Stimulated activated CD4-positive, alpha-beta T cell treated with anti-CD3 and anti-CD28 coated beads, TNF-alpha, amount 100 ng/mL, for 1 hour (primary cell): Measurements from ENCODE around the gene NBPF3.
"Not testable (repeated sequence)": the region's sequence is repeated elsewhere in the genome, so short reads cannot be mapped to it uniquely, and the experiment has no call there.

ENCODE experiments used
- DNase-seq, 3 donors: peaks; one replicate each; pipeline ENCODE4 v3.0.0-alpha.2; 2020; ENCODE audit warnings: low read depth in 3 of 3, low spot score in 1 of 3

Gene NBPF3

GRCh38 chr1:21438646-21439312 is 1.2 kb upstream of the NBPF3 start:
- not testable (repeated sequence) for DNase-seq

- DNase-seq = no peak
Measured at GRCh38 chr1:21439345-21439720, 604 bp upstream of the NBPF3 start.

GRCh38 chr1:21440630-21441125 is 741 bp downstream of the NBPF3 start:
- not testable (repeated sequence) for DNase-seq

- DNase-seq = not testable (repeated sequence)
Measured at GRCh38 chr1:21446647-21447046, 6.7 kb downstream of the NBPF3 start.

GRCh38 chr1:21447311-21447710 is 7.4 kb downstream of the NBPF3 start:
- no peak for DNase-seq

GRCh38 chr1:21449906-21450305 is 10.0 kb downstream of the NBPF3 start:
- DNase-seq = no peak

GRCh38 chr1:21451212-21451611 is 11.3 kb downstream of the NBPF3 start:
- no peak for DNase-seq

GRCh38 chr1:21451981-21452411 is 12.1 kb downstream of the NBPF3 start:
- no peak for DNase-seq

GRCh38 chr1:21453964-21454614 is 14.2 kb downstream of the NBPF3 start:
- DNase-seq = not testable (repeated sequence)

GRCh38 chr1:21454904-21455303 is 15.0 kb downstream of the NBPF3 start:
- DNase-seq = not testable (repeated sequence)

- no peak for DNase-seq
Measured at GRCh38 chr1:21457654-21458053, 17.7 kb downstream of the NBPF3 start.

- DNase-seq = not testable (repeated sequence)
Measured at GRCh38 chr1:21465127-21465526, 25.2 kb downstream of the NBPF3 start.

- DNase-seq = not testable (repeated sequence)
Measured at GRCh38 chr1:21467946-21468345, 28.0 kb downstream of the NBPF3 start.

GRCh38 chr1:21468599-21468998 is 28.7 kb downstream of the NBPF3 start:
- peak in 1 of 3 donors; percentile 10 for DNase-seq

- no peak for DNase-seq
Measured at GRCh38 chr1:21469581-21469980, 29.6 kb downstream of the NBPF3 start.

- no peak for DNase-seq
Measured at GRCh38 chr1:21472861-21473260, 32.9 kb downstream of the NBPF3 start.

- no peak for DNase-seq
Measured at GRCh38 chr1:21478356-21478755, 38.4 kb downstream of the NBPF3 start.

- not testable (repeated sequence) for DNase-seq
Measured at GRCh38 chr1:21483881-21484280, 43.9 kb downstream of the NBPF3 start.

GRCh38 chr1:21489146-21489545 is 49.2 kb downstream of the NBPF3 start:
- DNase-seq = no peak

- no peak for DNase-seq
Measured at GRCh38 chr1:21490774-21491487, 51.0 kb downstream of the NBPF3 start.

- DNase-seq = no peak
Measured at GRCh38 chr1:21491488-21492355, 51.8 kb downstream of the NBPF3 start.
